Measurements from ENCODE around the gene PLCB1.
A peak's percentile ranks its signal among the peaks of the same experiment; 100 is the strongest.
"Not testable (repeated sequence)": the region's sequence is repeated elsewhere in the genome, so short reads cannot be mapped to it uniquely, and the experiment has no call there.

The PLCB1 gene

GRCh38 chr20:8373579-8373978 lies 241.5 kb downstream of the PLCB1 start:
- DNase-seq = no peak

GRCh38 chr20:8375898-8376297 lies 243.8 kb downstream of the PLCB1 start:
- DNase-seq = no peak

GRCh38 chr20:8376940-8377339 lies 244.9 kb downstream of the PLCB1 start:
- DNase-seq = no peak

GRCh38 chr20:8379125-8379524 lies 247.1 kb downstream of the PLCB1 start:
- DNase-seq = not testable (repeated sequence)

- peak; percentile 57 for DNase-seq
Observed at GRCh38 chr20:8385247-8385646, 253.2 kb downstream of the PLCB1 start.

- no peak for DNase-seq
Observed at GRCh38 chr20:8386991-8387390, 254.9 kb downstream of the PLCB1 start.

- DNase-seq = no peak
Observed at GRCh38 chr20:8388141-8388540, 256.1 kb downstream of the PLCB1 start.

- DNase-seq = no peak
Observed at GRCh38 chr20:8388707-8389106, 256.6 kb downstream of the PLCB1 start.

GRCh38 chr20:8389381-8390036 lies 257.4 kb downstream of the PLCB1 start:
- DNase-seq = peak; percentile 84

GRCh38 chr20:8390037-8390433 lies 258.0 kb downstream of the PLCB1 start:
- DNase-seq = no peak

GRCh38 chr20:8390500-8390899 lies 258.4 kb downstream of the PLCB1 start:
- no peak for DNase-seq

GRCh38 chr20:8393381-8393780 lies 261.3 kb downstream of the PLCB1 start:
- DNase-seq = no peak

GRCh38 chr20:8394308-8394945 lies 262.4 kb downstream of the PLCB1 start:
- DNase-seq = no peak

- DNase-seq = no peak
Observed at GRCh38 chr20:8395956-8396355, 263.9 kb downstream of the PLCB1 start.

GRCh38 chr20:8398263-8399051 lies 266.4 kb downstream of the PLCB1 start:
- no peak for DNase-seq

- no peak for DNase-seq
Observed at GRCh38 chr20:8399947-8400346, 267.9 kb downstream of the PLCB1 start.

GRCh38 chr20:8400486-8400885 lies 268.4 kb downstream of the PLCB1 start:
- DNase-seq = no peak

GRCh38 chr20:8401556-8401955 lies 269.5 kb downstream of the PLCB1 start:
- DNase-seq = no peak

- no peak for DNase-seq
Observed at GRCh38 chr20:8402798-8403197, 270.7 kb downstream of the PLCB1 start.

- no peak for DNase-seq
Observed at GRCh38 chr20:8404912-8405635, 273.0 kb downstream of the PLCB1 start.

GRCh38 chr20:8406391-8406790 lies 274.3 kb downstream of the PLCB1 start:
- no peak for DNase-seq

- no peak for DNase-seq
Observed at GRCh38 chr20:8408587-8409307, 276.7 kb downstream of the PLCB1 start.

- no peak for DNase-seq
Observed at GRCh38 chr20:8413691-8414090, 281.6 kb downstream of the PLCB1 start.

Data from eye (tissue), 1 donor.